Stromal cell of bone marrow (primary cell): ENCODE measurements around the gene PTS.
"Not testable (repeated sequence)": the region's sequence is repeated elsewhere in the genome, so short reads cannot be mapped to it uniquely, and the experiment has no call there.

ENCODE experiments used
- DNase-seq: peaks from one replicate; pipeline ENCODE4 v3.0.0-alpha.2; 2012; ENCODE audit warnings: low read depth

PTS gene

GRCh38 chr11:112226062-112226830 lies at the start of gene PTS:
Gene PTS, plus strand, starts transcription at chr11:112226428. Its CDS starts 16 bp downstream, at chr11:112226444.
- DNase-seq, result peak; percentile 81

- DNase-seq, result no peak
Measured at GRCh38 chr11:112177589-112177988, 48.6 kb upstream of the PTS start.

DNA sequence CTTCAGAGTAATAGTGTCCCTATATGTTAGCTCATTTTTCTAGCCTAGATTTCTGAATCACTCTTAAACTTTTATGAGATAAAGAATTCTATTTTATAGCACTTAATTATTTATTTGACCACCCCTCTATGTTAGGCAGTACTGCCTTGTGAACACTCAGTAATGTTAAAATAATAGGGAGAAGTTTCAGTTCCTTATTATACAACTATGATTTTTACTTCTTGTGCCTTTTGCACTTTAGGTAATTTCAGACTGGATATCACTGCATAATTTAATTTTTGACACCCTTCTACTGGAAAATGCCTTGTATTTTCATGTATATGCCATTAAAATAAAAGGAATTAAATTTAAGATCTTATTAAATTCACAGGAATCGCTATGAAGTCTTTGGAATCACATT lies 47.8 kb upstream of the PTS start:
- DNase-seq, result no peak

DNA sequence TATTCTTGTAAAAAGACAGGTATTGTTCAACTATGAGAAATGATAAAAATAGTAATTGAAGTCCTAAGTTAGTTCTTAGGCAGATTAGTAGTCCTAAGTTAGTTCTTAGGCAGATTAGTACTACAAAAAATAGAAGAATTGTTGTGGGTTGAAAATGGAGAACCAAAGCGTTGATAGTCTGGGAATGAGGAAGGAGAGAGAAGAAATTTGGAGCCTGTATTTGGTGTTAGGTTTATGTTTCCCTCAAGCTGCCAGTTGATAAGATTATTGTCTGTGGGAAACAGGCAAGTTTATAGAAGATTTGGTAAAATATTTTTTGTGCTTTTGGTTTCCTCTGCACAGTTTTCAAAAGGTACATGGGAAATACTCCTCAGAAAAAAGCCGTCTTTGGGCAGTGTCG lies 47.3 kb upstream of the PTS start:
- no peak for DNase-seq

- DNase-seq, result no peak
Measured at GRCh38 chr11:112179601-112180000, 46.6 kb upstream of the PTS start.

GRCh38 chr11:112182867-112183266 lies 43.4 kb upstream of the PTS start:
- no peak for DNase-seq

GRCh38 chr11:112185883-112186282 lies 40.3 kb upstream of the PTS start:
- no peak for DNase-seq

- DNase-seq, result no peak
Measured at GRCh38 chr11:112186304-112186703, 39.9 kb upstream of the PTS start.

DNA sequence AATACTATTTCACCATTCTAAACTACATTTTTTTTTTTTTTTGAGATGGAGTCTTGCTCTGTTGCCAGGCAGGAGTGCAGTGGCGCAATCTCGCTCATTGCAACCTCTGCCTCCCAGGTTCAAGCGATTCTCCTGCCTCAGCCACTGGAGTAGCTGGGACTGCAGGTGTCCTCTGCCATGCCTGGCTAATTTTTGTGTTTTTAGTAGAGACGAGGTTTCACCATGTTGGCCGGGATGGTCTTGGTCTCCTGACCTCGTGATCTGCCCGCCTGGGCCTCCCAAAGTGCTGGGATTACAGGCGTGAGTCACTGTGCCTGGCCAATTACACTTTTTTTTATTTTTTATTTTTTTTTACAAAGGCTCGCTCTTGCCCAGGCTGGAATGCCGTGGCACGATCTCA lies 31.1 kb upstream of the PTS start:
- not testable (repeated sequence) for DNase-seq

- DNase-seq, result no peak
Measured at GRCh38 chr11:112195951-112196351, 30.3 kb upstream of the PTS start.

GRCh38 chr11:112196519-112197087 lies 29.6 kb upstream of the PTS start:
- no peak for DNase-seq

GRCh38 chr11:112199101-112199500 lies 27.1 kb upstream of the PTS start:
- not testable (repeated sequence) for DNase-seq

- no peak for DNase-seq
Measured at GRCh38 chr11:112200252-112200651, 26.0 kb upstream of the PTS start.

GRCh38 chr11:112206071-112206470 lies 20.2 kb upstream of the PTS start:
- no peak for DNase-seq

DNA sequence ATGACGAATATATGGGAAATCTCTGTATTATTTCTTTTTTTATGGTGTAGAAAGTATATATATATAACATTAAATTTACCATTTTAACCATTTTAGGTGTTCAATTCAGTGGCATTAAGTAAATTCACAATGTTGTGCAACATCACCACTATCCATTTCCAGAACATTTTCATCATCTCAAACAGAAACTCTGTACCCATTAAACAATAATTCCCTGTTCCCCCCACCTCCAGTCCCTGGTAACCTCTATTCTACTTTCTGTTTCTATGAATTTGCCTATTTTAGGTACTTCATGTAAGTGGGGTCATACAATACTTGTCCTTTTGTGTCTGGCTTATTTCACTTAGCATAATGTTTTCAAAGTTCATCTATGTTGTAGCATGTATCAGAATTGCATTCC lies 15.3 kb upstream of the PTS start:
- no peak for DNase-seq

GRCh38 chr11:112211536-112211935 lies 14.7 kb upstream of the PTS start:
- DNase-seq, result no peak

GRCh38 chr11:112212290-112212689 lies 13.9 kb upstream of the PTS start:
- DNase-seq, result no peak

- no peak for DNase-seq
Measured at GRCh38 chr11:112212710-112213109, 13.5 kb upstream of the PTS start.

DNA sequence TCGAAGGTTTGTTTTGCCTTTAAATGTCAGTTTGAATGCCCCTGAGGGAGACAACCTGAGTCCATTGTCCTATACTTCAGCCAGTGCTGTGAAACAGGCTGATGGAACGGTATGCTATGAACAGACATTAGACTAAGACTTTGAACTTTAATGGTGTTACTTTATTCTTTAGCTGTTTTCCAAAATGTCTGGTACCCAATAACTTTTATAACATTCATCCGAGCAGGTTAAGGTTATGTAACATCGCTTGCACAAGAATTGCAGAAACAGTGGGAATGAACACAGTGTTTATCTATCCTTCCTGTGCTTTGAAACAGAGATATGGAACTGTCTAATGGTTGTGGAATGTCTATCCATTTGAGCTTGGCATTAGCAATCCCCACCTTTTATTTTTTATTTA lies 12.5 kb upstream of the PTS start:
- DNase-seq, result no peak

- no peak for DNase-seq
Measured at GRCh38 chr11:112215621-112216020, 10.6 kb upstream of the PTS start.

DNA sequence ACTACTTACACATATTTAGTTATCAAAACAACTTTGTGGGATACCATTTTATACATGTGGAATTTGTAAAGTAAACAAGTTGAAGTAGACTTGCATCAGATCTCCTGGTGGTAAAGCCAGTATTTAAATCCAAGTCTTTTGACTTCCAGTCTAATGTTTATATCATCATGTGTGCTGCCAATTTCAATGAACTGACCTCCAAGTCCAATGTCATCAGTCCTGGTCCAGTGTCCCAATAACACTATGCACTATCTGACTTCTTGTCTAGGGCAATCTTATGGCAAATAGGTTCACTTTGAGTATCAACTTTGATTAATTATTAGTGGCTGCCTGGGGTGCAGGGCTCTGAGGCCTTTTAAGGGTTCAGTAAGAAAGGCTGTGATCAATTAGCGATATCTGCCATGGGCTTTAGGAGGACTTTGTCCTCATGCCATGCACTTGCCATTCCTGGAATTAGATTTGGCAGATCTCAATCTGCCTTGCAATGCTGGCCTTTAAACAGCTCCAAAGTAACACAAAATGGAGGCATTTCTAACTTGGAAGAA lies 9.6 kb upstream of the PTS start:
- DNase-seq, result no peak

DNA sequence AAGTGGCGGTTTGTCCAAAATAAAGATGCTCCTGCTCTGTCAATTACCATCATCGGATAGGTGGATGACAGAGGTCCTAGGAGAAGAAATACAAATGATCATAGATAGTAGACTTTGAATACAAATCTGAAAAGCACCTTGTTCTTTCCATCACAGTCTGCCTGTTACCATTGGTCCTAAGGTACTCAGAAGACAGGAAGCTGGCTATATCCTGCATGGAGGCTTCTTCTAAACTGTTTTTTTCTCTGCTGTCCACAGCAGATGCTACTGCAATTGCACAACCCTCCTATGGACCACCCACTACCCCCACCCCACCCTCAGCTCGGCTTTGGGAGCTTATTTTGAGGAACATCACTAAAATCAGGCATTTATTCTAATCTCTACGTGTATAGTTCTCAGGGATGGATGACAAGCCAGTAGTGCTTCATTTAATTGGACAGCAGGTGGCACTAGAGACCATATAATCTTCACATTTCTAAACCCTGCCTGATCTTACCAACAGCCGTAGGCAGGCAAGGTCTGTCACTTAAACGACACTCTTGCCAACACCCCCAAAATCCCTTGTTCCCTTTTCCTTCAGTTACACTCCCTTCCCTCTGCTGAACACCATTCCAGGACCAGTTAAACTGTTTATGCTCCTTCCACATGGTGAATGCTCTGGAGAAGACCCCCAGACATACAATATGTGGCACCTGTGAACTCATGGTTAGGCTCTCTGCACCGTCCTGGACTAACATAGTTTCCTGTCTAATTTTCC lies 6.6 kb upstream of the PTS start:
- DNase-seq, result peak; percentile 57

- DNase-seq, result no peak
Measured at GRCh38 chr11:112221274-112221835, 4.9 kb upstream of the PTS start.
